ENCODE results near the gene SLC7A10. TPM values are rescaled to one million over a fixed set of nuclear protein-coding genes. Genes with fewer than 3 reads are reported as not detected.

SLC7A10 gene
- 1.1 TPM for total RNA-seq
- long read RNA-seq, partial matches to known transcripts = 0 of 2 reads
- long read RNA-seq, other reads (novel, unspliced or antisense) = 1 of 2 reads

GRCh38 chr19:33225458-33225926 is at the start of gene SLC7A10:
Gene SLC7A10, minus strand, starts transcription at chr19:33225850. Its CDS starts 147 bp downstream, at chr19:33225703.
- H3K4me3 ChIP-seq = peak within 1 kb of the TSS; percentile 34
- no peak within 1 kb of the TSS for H3K27ac ChIP-seq
- peak; percentile 8 for ATAC-seq

GRCh38 chr19:33274663-33275558 is 49.3 kb upstream of the SLC7A10 start:
- peaks cover 21% of the 10 kb centered on the region for H3K4me1 ChIP-seq
- no peaks in the 10 kb centered on the region for H3K9me3 ChIP-seq
- intact Hi-C loops (cut with DNase I) = no loop called here
- ATAC-seq (peak; percentile 5), DNase-seq (no peak)
- H3K27ac ChIP-seq = peak overlapping the region; percentile 58
- H3K36me3 ChIP-seq = no peaks in the 10 kb centered on the region
- TF ChIP-seq CTCF (IDR thresholded peaks at IDR 0.05) = no peak
- no peaks in the 10 kb centered on the region for H3K27me3 ChIP-seq
- H3K4me3 ChIP-seq = no peak overlapping the region

More at GRCh38 chr19:33225458-33225926, at the start of gene SLC7A10:
- Histone ChIP-seq H3K36me3 (no peaks in the 10 kb centered on the region), H3K27me3 (peaks cover 50% of the 10 kb centered on the region), H3K9me3 (peaks cover 9% of the 10 kb centered on the region), H3K4me1 (no peaks in the 10 kb centered on the region)
- DNase-seq = no peak
- no peak for TF ChIP-seq CTCF (IDR thresholded peaks at IDR 0.05)
- intact Hi-C loops (cut with DNase I) = no loop called here

- intact Hi-C loops (cut with DNase I) = no loop called here
- no peaks in the 10 kb centered on the region for H3K27me3 ChIP-seq
- TF ChIP-seq CTCF (IDR thresholded peaks at IDR 0.05) = no peak
- H3K4me1 ChIP-seq = peaks cover 21% of the 10 kb centered on the region
- no peaks in the 10 kb centered on the region for H3K9me3 ChIP-seq
- peak overlapping the region; percentile 58 for H3K27ac ChIP-seq
- ATAC-seq (peak; percentile 81), DNase-seq (no peak)
- H3K36me3 ChIP-seq = no peaks in the 10 kb centered on the region
- no peak overlapping the region for H3K4me3 ChIP-seq
These were observed 48.4 kb upstream of the SLC7A10 start for GRCh38 chr19:33273881-33274662.

- Histone ChIP-seq H3K4me1 (peaks cover 21% of the 10 kb centered on the region), H3K4me3 (no peak overlapping the region), H3K27ac (peak overlapping the region; percentile 51), H3K9me3 (no peaks in the 10 kb centered on the region), H3K36me3 (no peaks in the 10 kb centered on the region), H3K27me3 (no peaks in the 10 kb centered on the region)
- TF ChIP-seq CTCF (IDR thresholded peaks at IDR 0.05) = no peak
- intact Hi-C loops (cut with DNase I) = no loop called here
- ATAC-seq (peak; percentile 2), DNase-seq (no peak)
These were observed 47.6 kb upstream of the SLC7A10 start for GRCh38 chr19:33273065-33273736.
